ENCODE results near the gene KRT10.
"Not testable (repeated sequence)": the region's sequence is repeated elsewhere in the genome, so short reads cannot be mapped to it uniquely, and the experiment has no call there.

KRT10 gene

DNA sequence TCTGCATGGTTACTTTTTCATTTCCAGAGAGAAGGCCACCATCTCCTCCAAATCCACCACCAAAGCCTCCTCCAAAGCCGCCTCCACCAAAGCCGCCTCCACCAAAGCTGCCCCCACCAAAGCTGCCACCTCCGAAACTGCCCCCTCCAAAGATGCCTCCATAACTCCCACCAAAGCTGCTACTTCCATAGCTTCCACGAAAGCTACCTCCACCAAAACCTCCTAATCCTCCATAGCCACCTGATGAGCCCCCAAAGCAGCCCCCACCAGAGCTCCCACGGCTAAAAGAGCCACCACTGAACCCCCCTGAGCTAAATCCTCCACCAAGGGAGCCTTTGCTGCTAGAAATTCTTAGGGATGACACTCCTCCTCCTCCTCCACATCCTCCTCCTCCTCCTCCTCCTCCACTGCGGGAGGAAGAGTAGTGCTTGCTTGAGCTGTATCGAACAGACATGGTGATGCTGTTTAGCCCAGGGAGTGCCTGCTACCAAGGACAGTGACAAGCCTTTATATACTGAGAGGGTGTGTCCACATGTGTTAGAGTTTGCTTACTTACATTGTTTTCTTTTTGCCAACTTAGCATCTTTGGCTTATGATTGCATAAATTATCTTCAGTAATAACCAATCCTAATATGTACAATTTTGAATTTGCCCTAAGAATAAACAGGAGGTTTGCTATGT lies at the start of gene KRT10:
KRT10 (minus strand) TSS at position 483 of the 681 bp plus-strand sequence; CDS start at position 454, 29 bp downstream.
- no peak within 1 kb of the TSS for H3K4me3 ChIP-seq (ENCODE audit: low read depth, low read length)
- no peak for DNase-seq (ENCODE audit: low read depth)

DNA sequence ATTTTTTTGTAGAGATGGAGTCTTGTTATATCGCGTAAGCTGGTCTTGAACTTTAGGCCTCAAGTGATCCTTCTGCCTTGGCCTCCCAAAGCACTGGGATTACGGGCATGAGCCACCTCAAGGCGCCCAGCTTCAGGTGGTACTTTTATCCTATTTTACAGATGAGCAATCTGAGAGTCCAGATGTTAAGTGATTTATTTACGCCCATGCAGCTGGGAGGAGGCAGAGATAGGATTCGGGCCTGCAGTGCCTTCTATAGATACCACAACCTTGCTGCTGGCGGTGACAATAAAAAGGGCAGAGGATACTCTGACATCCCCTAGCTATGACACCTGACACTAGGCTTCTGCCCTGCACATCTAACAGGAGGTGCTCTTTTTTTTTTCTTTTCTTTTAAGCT lies 48.9 kb upstream of the KRT10 start:
- no peak for DNase-seq (ENCODE audit: low read depth)
- no peak overlapping the region for H3K4me3 ChIP-seq (ENCODE audit: low read depth, low read length)

DNA sequence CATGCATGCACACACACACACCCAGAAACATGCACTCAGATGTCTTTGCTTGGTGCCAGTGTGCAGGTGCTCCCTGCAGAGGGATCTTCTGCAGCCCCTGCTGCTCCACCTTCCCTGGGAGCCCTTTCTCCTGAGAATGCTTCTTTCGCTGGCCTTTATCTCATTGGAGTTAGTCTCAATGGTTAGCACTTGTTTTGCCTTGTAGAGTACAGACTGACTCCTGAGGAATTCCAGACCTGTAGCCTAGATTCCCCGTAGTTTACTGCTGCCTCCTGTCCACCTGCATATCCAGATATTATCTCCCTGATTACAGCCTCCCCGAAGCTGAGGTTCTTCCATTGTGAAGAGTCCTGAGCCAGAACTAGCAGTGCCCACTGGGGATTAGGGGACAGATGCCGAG lies 47.7 kb upstream of the KRT10 start:
- no peak overlapping the region for H3K4me3 ChIP-seq (ENCODE audit: low read depth, low read length)
- DNase-seq (ENCODE audit: low read depth) = no peak

DNA sequence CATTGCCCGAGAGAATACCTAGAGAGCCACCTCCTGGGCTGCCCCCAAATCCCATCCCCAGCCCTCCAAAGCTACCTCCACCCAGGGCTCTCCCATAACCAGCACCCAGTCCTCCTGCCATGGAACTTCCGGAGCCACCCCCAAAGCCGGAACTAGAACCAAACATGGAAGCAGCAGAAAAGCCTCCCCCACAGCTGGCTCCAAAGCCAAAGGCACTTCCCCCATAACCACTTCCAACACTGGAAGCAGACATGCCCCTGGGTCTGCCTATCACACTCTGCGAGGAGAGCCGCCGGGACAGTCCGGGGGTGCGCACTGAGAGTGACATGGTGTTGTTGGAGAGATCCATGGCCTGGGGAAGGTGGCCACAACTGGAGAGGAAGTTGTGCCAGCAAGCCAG lies 44.4 kb upstream of the KRT10 start, which contains the start of gene KRT12:
KRT12 (minus strand) TSS at position 386 of the 400 bp plus-strand sequence; CDS start at position 349, 37 bp downstream.
- H3K4me3 ChIP-seq (ENCODE audit: low read depth, low read length) = no peak within 1 kb of the TSS
- DNase-seq (ENCODE audit: low read depth) = no peak

DNA sequence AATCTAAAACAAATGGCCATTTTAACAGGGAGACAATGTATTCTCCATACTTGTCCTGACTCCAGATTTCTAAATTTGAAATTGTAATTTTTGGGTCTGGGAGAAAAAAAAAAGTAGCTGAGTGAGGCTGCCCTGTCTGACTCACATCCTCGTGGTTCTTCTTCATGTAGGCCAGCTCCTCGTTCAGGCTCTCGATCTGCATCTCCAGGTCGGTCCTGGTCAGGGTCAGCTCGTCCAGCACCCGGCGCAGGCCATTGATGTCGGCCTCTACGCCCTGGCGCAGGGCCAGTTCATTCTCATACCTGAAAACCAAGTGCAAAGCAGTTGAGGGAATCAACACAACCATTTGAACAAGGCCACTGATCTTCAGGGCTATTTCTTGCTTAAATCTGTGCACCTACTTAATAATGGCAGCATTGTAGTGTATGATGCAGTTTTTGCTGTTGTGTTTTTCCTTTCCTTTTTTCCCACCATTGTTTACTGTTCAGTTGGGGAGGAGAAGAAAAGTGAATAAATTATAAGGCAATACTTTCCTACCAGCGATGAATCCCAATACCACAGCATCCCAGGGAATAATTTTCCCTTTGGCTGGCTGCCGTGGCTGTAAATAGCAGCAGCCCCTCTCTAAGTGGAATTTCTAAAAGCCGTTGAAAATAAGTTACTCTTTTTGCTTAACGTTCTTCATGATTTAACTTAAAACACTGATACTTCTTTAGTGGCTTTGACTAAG lies 42.4 kb upstream of the KRT10 start:
- no peak for DNase-seq (ENCODE audit: low read depth)
- H3K4me3 ChIP-seq (ENCODE audit: low read depth, low read length) = no peak overlapping the region

DNA sequence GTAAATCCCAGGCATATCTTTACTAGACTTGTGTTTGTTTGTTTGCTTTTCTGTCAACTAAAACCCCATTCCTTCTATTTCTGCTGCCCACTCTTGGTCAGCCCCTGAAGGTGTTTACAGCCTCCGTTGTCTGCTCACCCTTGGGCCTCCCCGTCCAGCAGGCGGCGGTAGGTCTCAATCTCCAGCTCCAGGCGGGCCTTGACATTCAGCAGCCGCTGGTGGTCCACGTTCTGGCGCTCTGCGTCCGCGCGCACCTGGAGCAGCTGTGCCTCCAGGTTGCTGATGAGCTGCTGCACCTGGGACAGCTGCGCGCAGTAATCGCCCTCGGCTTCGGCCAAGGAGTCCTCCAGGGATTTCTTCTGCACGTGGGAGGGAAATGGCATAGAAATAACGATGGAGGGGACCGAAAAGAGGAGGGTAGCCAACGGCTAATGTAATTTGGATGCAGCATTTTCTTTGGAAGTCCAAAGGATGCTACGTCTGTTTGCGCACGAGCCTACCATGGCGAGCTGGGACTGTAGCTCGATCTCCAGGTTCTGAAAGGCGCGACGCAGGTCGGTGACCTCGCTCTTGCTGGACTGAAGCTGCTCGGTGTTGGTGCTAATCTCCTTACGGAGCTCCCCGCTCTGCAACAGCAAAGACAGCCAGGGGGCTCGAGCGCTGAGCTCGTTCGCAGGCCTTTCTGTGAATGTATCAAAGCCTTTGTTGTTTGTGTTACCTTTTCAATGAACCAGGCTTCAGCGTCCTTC lies 40.7 kb upstream of the KRT10 start:
- no peak for DNase-seq (ENCODE audit: low read depth)
- no peak overlapping the region for H3K4me3 ChIP-seq (ENCODE audit: low read depth, low read length)

DNA sequence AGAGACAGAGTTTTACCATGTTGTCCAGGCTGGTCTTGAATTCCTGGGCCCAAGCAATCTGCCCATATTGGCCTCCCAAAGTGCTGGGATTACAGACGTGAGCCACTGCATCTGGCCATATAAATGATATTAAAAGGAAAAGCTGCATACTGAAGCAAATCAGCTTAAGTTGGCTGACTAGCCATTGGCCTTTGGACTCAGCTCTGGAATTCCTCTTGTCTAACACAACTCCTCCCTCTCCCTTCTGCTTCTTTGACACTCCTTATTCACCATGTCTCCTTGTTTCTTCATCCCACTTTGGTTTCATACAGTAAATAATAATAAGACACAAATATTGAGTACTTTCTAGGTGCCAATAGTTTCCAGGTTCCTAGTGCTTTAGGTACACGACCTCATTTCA lies 37.1 kb upstream of the KRT10 start:
- DNase-seq (ENCODE audit: low read depth) = no peak
- H3K4me3 ChIP-seq (ENCODE audit: low read depth, low read length) = no peak overlapping the region

DNA sequence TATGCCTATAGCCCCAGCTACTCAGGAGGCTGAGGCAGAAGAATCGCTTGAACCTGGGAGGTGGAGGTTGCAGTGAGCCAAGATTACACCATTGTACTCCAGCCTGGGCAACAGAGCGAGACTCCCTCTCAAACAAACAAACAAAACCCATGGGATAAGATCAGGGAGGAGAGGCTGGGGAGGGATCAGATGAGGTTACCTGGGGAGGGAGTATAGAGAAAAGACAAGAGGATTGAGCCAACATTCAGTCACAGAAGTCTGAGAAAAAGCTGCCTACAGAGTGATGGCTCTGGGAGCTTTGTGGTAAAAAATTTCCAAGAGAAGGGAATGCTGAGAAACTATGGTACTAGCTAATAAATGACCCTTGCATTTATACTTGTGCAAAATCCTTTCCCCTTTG lies 36.3 kb upstream of the KRT10 start:
- H3K4me3 ChIP-seq (ENCODE audit: low read depth, low read length); DNase-seq (ENCODE audit: low read depth): not testable (repeated sequence)

DNA sequence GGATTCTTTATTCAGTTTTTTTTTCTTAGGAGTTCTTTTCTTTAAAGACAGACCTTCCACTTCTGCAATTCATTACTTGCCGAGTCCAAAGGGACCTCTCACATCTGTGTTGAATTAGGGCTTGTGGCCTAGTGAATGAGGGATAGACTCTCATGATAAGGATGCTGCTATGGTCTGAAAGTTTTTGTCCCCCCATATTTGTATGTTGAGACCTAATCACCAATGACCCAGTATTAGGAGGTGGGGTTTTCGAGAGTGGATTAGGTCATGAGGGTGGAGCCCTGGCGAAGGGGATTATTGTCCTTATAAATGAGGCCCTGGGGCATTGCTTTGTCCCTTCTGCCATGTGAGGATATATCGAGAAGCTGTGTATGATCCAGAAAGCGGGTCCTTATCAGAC lies 35.1 kb upstream of the KRT10 start:
- H3K4me3 ChIP-seq (ENCODE audit: low read depth, low read length) = no peak overlapping the region
- DNase-seq (ENCODE audit: low read depth) = no peak

DNA sequence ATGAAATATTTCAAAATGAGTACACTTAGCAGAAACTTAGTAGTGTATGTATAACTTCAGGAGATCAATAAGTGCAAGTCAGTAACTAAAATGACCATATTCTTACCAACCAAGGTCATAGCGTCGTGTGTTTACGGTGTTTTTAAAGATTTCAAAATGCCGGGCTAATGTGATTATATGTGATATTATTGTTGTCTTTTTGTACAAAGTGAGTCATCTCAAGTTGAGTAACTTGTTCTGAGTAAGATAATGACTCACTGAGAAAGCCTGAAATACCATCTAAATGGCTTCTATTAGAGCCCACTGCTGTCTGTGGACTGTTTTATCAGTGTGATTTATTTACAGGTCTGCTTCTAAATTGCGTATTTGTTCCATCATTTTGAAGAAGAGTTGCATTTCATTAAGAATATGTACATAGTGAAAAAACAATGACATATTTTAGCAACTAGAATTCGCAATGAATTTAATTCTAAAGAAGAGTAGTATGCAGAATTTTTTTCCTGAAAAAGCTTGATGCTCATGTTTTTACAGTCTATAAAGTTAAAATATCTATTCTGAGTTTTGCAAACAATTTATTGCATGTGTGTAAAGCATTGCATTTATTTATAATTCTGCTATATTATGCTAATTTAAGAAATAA lies 31.9 kb upstream of the KRT10 start:
- DNase-seq (ENCODE audit: low read depth) = peak; percentile 89
- no peak overlapping the region for H3K4me3 ChIP-seq (ENCODE audit: low read depth, low read length)

DNA sequence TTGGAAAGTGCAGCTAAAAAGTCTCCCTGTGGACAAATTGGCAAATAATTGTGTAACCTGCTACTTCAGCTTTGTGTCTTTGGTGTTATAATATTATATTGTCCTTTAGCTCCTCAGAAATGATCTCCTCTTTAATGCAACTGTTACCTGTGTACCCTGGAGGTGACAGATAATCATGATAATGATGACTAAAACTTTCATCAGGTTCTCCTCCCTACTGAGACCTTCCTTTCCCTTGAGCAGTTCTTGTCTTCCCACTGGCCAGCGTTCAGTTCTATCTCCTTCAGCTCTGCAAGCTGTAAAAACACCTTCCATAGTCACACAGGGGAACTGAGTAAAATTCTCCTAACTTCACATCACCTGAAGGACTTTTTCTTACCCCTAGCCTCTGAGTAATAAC lies 29.9 kb upstream of the KRT10 start:
- DNase-seq (ENCODE audit: low read depth) = no peak
- H3K4me3 ChIP-seq (ENCODE audit: low read depth, low read length) = no peak overlapping the region

DNA sequence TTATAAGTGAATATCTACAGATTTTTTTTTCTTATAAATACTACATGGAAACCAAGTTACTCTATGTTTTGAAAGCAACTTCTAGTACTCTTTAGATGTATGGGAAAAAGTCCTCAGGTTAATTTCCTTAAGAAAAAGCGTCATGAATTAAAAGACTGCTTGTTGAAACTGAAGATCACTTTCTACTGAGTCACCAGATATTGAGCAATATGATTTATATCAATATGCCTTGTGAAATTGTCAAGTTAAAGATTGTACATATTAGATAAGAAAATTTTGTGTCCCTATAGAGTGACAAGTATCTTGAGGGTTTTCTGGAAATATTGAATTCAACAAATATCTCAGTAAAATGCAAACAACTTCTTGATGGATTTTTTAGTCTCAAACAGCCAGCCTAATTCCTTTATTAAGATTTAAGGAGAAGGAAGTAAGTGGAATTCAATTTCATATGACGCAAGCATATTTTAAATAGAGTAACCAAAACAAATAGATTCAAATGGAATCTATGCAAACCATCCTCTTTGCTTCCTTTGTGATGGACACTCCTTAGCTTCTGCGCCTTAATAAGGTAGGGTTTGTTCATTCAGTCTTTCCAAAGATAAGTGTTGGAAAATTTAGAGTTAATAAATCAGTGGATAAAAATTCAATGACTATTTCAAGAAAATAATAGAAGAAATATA lies 28.0 kb upstream of the KRT10 start:
- no peak overlapping the region for H3K4me3 ChIP-seq (ENCODE audit: low read depth, low read length)
- DNase-seq (ENCODE audit: low read depth) = no peak

DNA sequence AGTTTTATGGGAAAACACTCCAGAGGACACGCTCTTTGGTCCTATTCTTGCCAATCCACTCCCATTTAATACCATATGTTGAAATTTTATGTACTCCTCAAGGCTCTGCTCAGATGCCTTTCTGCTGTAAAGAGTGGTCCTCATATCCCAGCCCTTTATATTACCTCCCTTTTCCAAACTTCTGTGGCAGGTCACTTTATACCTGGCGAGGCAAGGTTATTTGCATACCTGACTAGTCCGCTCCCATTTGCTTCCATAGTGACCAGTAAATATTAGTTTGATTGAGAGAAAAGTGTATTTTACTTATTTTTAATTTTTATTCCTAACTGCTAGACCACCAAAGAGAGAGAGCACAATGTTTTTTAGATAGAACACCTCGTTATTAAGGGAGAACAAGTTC lies 27.3 kb upstream of the KRT10 start:
- DNase-seq (ENCODE audit: low read depth) = no peak
- H3K4me3 ChIP-seq (ENCODE audit: low read depth, low read length) = no peak overlapping the region

DNA sequence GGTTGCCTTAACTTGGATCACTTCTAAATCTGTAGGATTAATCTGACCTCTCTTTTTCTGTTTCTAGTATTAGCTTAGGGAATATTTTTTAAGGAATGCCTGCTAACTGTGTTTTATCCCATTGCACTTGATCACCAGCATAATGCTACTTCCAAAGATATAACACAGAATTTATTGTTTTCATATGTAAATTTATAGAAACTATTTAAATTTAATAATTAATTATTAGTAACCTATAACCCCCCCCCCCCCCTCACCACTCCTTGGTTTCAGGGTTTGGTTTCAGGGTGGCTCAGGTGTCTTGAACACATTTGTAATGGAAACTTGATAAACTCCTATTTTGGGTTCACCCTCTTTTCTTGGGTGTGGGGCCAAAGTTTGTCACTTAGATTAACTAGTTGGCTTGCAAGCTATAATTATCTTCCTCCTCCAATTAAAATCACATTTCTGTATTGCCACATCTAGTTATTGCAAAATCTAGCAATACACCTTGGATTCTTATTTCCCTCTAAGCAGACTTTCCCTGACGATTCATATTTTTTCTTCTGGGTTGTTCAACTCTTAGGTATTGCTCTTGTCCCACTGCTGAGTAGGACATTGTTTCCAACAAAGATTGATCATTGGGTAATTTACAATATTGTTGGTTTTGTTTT lies 26.3 kb upstream of the KRT10 start:
- DNase-seq (ENCODE audit: low read depth) = no peak
- no peak overlapping the region for H3K4me3 ChIP-seq (ENCODE audit: low read depth, low read length)

DNA sequence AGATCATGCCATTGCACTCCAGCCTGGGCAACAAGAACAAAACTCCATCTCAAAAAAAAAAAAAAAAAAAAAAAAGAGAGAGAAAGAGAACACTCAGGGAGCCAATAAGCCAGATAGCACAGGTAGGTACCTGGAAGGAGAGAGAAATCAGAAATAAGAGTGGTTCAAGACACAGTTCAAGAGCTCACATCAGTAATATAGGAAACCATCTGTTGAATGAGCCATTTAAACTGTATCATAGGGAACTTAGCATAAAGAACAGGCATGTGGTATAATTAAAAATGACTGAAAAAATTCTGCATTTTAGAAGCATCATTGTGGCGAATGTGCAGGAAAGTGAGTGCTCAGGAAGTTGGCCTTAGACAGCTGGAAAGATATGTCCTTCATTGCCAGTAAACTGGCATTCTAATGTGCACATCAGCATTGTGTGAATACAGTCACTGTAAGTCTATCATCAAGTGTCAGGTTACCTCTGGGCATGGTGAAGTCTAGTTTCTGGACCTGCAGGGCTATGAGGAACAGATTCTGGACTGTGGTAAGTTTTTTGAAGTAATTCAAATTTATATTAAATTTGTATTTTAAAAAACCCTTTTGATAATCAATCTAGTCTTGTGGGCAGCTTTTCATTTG lies 24.2 kb upstream of the KRT10 start:
- H3K4me3 ChIP-seq (ENCODE audit: low read depth, low read length) = no peak overlapping the region
- DNase-seq (ENCODE audit: low read depth) = no peak

DNA sequence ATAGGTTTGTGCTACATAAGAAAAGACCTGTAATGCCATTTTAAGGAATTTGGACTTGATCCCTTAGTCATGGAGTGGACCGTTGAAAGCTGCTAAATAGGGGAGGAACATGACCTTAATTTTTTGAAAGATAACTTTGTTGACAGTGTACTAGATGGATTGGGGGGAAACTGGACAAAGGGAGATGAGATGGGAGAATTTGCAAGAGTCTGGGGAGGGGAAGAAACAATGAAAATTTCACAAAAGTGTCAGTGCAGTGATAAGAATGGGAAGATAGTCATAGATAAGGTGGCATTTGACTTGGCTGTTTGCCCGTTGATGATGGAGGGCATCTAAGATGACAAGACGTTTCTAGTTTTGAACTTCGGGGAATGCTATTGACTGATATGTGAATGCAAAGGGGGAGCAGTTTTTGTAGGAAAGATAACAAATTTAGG lies 22.3 kb upstream of the KRT10 start:
- DNase-seq (ENCODE audit: low read depth) = no peak
- H3K4me3 ChIP-seq (ENCODE audit: low read depth, low read length) = no peak overlapping the region

DNA sequence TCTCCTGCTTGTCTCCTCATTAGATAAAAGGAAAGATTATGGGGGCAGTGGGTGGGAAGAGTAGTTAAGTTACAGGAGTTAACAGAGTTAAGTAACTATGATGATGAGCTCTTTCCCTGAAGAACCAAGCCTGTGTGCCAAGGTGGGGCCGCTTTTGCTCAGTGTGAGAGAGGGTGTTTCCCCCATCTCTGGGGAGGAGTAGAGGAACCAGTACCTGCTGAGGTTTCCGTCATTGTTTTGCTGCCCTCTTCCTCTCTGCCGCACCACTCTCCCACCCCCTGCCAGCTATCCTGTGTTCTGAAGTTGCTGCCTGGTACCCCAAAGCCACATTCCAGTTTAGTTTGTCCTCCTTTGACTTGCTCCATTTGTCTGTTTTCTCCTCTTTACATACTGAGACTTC lies 20.8 kb upstream of the KRT10 start:
- no peak for DNase-seq (ENCODE audit: low read depth)

DNA sequence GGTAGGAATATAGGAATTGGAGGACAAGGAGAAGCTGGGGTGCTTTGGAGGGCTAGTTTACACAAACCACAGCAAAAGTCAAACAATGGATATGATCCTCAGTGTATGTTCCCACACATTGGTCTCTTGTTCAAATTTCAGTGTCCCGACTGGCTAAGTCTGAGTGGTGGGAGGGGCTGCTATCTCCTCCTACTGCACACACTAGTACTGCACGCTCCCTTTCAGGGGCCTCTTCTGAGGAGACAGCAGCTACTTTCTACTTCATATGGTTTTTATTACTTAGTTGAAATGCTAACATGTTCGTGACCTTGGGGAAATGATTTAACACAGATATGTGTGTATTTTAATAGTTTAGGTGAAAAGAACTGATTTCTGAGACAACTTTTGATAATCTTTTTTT lies 18.8 kb upstream of the KRT10 start:
- no peak overlapping the region for H3K4me3 ChIP-seq (ENCODE audit: low read depth, low read length)
- DNase-seq (ENCODE audit: low read depth) = no peak

More for the DNA sequence above, 20.8 kb upstream of the KRT10 start:
- no peak overlapping the region for H3K4me3 ChIP-seq (ENCODE audit: low read depth, low read length)

All from skeletal muscle cell (primary cell).